Head of caudate nucleus (tissue), 42 donors: ENCODE measurements around the gene FAAP20.

ENCODE experiments used
- DNase-seq, 42 donors: peaks; one replicate each; pipeline versions ENCODE4 v3.0.0 to v3.0.0-alpha.2; 2020 to 2021; ENCODE audit warnings: mixed read lengths in 7 of 42
- intact Hi-C: fragments of 100-400 bp; cut with DNase I; formaldehyde crosslinking; loops from one replicate; pipeline ENCODE4 v1.15.0; 2022

FAAP20 gene

DNA sequence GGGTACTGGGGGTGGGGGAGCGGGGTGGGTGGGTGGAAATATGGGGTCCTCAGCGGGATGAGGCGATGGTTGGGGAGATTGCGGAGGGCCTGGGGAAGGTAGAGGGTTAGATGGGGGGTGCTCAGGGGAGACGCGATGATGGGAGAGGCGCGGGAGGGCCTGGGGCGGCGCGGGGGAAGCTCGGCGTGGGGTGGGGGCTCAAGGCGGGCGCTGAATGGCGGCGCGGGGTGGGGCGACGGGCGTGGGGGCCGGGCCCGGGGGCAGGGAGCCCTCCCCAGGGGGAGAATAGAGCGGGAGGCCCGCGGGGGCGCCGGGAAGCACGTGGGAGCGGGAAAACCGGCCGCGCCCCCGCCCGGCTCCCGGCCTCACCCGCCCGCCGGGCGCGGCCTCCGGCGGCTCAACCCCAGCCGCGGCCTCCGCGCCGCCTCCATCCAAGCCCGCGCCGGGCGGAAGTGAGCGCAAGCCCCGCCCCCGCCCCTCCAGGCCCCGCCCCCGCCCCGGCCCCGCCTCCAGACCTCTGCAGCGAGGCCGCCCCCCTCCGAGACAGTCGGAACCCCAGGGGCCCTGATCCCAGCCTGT lies at the start of gene FAAP20:
TSS of gene FAAP20 (minus strand) at position 454 of the 579 bp plus-strand sequence. CDS start at position 431, 23 bp downstream.
- peak in 39 of 42 donors; percentile 39 to 85 (median 67) for DNase-seq
- intact Hi-C loops, result loop anchor here (2.0 kb wide), 1 partner anchor 186 kb away; no protein-coding TSS in a partner anchor

DNA sequence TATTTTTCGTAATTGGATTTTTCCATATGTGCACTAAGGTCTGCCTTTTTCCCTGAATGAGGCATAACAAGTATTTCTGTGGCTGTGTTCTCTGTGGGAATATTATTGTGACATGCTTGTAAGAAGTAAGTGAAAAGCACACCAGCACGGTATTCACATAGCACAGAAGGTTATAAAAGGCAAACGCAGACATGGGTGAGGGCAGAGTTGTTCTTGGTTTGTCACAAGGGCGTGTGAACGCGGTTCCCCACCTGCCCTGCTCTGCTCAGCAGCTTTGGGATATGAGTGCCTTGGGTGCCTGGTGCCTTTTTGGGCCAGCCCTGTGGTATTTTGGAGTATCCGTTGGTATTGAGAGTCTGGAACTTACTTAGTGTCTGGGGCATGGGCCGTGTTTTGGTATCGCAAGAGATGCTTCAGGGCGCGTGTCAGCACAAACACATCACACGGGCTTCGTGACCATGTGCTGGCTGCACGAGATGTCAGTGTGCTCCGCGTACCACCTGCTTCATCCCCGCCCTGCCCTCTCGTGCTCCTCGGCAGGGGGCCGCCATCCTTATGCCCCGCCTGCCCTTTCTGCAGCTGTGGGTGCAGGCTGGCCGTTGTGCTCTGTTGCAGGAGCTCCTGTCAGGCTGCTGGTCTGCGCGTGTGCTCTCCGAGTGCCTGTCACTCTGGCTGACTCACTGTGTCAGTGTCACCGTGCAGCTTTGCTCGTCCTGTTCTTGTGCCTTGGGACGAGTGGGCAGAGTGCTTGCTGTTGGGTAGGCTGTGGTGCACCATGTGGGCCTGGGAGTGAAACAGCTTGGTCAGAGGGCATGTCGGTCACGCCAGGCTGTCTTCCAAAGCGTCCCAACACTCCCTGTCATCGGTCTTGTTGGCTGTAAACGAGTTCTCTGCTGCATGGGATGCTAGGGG lies 48.5 kb upstream of the FAAP20 start:
- intact Hi-C loops, result no loop called here
- peak in 30 of 42 donors; percentile 46 to 88 (median 66) for DNase-seq

- no peak for DNase-seq
- intact Hi-C loops, result no loop called here
Observed at GRCh38 chr1:2241820-2242219, 47.2 kb upstream of the FAAP20 start.

DNA sequence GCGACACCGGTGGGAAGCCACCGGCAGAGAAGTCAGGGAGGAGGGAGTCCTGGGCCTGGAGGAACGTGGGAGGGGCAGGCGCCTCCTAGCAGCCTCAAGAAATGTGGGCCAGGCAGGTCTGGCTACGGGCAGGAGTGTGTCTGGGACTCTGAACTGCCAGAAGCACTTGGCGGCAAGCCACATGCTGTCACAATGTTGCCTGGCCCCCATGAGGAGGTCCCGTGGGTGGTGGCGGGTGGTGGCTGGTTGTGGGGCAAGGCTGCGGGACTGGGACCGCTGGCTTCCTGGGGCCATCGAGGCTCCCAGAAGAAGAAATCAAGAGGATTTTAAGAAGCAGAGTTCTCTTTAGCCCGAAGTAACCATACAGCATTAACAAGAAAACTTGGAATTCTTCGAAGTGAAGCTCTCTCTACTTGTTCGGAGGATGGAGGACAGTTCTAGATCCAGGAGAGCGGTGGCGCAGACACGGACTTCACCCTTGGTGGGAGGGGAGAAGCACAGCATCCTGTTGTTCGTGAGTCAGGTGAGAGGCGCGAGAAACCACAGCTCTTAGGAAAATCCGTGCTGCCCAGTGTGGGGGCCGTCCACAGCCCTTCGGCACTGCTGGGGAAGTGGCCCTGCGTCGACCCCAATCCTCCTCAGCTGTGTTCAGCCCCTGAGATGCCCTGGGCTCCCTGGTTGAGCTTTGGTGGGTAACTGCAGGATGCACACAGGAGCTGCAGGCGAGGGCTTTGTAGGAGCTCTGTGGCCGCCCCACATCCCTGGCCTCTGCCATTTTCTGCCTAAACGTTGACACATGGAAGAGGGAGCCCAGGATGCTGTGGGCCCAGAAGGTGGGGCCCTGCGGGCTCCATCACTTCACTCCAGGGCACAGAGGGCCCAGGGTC lies 45.9 kb upstream of the FAAP20 start:
- intact Hi-C loops, result no loop called here
- peak in 41 of 42 donors; percentile 59 to 88 (median 73) for DNase-seq

- no peak for DNase-seq
- intact Hi-C loops, result no loop called here
Observed at GRCh38 chr1:2239384-2239985, 44.9 kb upstream of the FAAP20 start.

DNA sequence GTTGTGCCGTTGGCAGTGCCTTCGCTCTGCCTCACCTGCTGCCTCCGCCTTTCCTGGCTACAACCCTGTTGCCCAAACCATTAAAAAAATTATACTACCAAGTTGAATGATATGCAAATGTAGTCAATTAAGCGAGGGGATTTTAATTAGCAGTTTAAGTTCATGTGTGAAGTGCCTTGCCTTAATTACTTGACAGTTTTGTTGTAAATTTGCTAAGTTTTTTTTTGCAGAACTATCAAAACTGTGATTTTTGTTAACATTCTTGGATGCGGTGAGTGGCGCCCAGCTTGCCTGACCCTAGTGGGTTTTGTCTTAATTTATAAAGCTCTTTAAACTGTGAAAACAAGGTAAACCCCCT lies 44.4 kb upstream of the FAAP20 start:
- intact Hi-C loops, result no loop called here

DNA sequence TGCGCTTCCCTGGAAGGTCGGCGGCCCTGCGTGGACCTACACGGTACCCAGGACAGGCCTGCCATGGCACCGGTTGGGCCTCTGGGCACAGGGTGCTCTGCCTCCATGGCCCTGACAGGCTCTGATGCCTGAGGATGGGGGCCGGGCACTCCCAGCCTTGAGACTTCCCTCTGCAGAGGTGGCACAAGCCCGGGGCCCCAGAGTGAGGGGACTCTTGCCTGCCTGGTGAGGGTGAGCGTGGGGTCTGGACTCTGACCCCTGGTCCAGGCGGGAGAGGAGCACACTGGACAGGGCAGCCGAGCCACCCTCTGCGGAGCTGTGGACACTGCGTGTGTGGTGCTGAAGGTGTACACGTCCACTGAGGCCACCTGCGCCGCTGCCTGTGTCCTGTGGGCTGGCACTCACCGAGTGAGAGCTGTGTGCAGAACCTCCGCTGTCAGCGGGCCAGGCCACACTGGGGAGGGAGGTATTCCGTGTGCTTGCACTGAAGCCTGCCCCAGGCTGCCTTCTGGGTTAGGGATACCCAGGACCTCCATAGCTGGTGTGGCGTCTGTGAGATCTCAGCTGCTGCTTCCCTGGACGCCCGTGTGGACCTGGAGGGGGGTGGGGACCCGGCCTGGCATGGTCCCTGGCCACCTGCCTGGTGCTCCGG lies 43.9 kb upstream of the FAAP20 start:
- no peak for DNase-seq
- intact Hi-C loops, result no loop called here

More for the DNA sequence above, 44.4 kb upstream of the FAAP20 start:
- DNase-seq, result no peak

DNA sequence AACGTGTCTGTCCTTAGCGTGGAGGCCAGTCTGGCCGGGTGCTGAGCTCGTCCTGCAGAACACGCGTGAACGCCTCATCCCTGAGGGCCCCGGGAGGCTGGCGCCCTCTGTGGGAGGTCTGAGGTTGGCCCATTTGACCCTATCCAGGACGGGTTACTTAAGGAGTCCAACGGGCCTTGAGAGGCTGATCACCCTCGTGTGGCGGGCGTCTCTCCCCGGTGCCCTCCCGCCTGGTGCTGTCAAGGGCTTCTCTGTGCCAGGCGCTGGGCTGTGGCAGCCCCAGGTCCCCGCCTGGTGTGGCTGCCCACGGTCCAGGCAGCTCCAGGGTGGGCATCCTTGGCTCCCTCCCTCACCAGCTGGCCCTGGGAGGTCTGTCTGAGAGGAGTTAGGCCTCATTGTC lies 43.2 kb upstream of the FAAP20 start:
- intact Hi-C loops, result no loop called here
- peak in 20 of 42 donors; percentile 36 to 80 (median 56) for DNase-seq

GRCh38 chr1:2236695-2237677 lies 42.4 kb upstream of the FAAP20 start:
- DNase-seq, result peak in 4 of 42 donors; percentile 46 to 65 (median 61)
- intact Hi-C loops, result no loop called here

DNA sequence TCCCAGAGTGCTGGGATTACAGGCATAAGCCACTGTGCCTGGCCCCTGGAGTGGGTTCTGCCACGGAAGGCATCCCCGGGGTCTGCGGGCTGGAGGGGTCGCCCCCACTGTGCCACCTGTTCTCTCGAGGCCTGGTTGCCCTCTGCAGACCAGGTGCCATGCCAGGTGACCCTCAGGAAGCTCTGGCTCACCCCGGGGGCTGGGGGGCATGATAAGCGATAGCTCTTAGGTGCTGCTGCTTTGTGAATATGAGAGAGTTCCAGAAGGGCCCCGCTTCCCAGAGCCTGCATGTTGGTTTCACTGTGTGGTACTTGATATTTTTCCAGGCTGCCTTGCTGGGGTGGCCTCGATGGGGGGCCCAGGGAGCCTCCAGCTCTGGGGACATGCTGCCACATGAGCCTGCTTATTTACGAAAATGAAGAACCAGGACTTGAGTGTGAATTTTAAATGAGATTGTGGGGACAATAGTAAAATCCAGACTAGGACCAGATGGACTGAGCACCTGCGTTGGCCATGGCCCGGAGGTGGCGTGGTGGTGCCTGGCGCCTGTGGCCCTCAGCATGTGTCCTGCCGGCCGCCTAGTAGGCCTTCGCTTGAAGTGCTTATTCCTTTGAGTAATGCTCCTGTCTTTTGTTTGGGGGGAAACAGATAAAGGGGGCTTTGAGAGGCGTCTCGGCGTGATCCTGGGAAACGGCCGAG lies 40.9 kb upstream of the FAAP20 start:
- DNase-seq, result no peak
- intact Hi-C loops, result no loop called here

- DNase-seq, result peak in 1 of 42 donors; percentile 61
- intact Hi-C loops, result loop anchor here (5.0 kb wide), 3 partner anchors 37 to 83 kb away; no protein-coding TSS in a partner anchor
Observed at GRCh38 chr1:2234762-2235113, 40.2 kb upstream of the FAAP20 start.

DNA sequence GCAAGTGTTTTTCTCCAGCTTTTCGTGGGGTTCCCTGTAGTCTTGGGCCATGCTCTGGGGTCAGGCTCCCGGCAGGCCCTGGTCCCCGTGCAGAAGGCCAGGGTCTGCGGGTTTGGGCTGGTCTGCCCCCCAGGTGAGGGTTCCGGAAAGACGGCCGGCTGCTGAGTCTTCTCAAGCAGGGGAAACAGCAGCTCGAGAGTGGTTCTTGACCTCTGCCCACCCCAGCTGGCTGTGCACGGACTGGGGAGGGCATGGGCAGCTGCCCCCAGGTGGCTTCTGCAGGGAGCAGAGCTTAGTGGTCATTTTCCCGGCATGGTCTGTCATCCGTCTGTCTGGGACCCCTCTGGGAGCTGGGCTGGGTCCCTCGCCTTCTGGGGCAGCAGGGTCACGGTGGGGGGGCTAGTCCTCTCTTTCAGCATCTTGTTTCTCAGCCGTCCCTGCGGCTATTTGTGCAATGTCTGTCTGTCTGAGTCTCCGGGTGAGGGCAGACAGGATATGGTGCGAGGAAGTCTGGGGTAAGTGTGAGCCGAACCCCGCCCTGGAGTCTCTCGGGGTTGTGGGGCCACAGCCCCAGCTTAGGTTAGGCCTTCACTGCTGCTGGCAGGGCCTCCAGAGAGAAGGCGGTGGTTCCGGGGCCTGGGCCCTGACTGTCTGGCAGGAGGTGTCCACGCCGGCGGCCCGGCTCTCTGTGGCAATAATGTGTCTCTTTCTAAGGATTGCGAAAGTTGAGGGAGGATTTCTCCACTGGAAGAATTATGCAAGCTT lies 39.6 kb upstream of the FAAP20 start:
- DNase-seq, result peak in 40 of 42 donors; percentile 51 to 91 (median 76)

GRCh38 chr1:2233468-2233867 lies 38.9 kb upstream of the FAAP20 start:
- intact Hi-C loops, result loop anchor here (5.0 kb wide), 3 partner anchors 36 to 84 kb away; no protein-coding TSS in a partner anchor
- DNase-seq, result no peak

More for the DNA sequence above, 39.6 kb upstream of the FAAP20 start:
- intact Hi-C loops, result loop anchor here (5.0 kb wide), 3 partner anchors 37 to 83 kb away; no protein-coding TSS in a partner anchor

GRCh38 chr1:2232916-2233438 lies 38.4 kb upstream of the FAAP20 start:
- intact Hi-C loops, result loop anchor here (5.0 kb wide), 3 partner anchors 36 to 84 kb away; no protein-coding TSS in a partner anchor
- no peak for DNase-seq

DNA sequence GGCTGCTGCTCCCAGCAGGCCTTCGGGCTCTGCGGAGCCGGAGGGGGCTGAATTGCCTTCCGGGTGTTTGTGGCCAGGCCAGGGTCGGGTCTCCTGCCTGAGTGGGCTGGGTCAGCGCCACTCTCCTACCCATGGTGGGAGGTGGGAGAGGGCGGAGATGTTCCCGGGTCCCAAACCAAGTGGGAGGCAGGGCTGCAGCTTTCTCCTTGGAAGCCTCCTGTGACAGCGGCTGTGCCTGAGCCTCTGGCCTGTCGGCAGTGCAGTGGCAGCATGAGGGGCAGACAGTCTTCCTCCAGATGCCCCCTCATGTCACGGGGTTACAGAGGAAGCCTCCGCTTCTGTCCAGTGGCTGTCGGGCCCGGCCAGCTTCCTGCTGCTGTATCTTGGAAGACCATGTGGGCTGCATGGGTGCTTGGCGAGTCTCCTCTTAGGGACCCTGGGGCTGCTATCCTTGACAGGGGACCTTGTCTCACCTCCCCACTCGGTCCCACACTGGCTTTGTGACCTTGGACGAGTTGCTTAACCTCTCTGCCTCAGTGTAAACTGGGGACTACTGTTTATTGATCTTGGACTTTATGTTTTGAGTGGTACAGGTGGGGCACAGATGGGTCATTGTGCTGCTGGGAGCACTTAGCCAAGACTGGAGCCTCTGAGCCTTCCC lies 37.8 kb upstream of the FAAP20 start:
- intact Hi-C loops, result loop anchor here (5.0 kb wide), 3 partner anchors 35 to 85 kb away; no protein-coding TSS in a partner anchor
- peak in 3 of 42 donors; percentile 47 to 49 (median 47) for DNase-seq
